Gastrocnemius medialis (tissue), 4 donors: ENCODE measurements around the gene ARHGEF10L.

Source experiments
- POLR2A ChIP-seq, 2 donors: fragments of 450-650 bp; IDR thresholded peaks; one replicate each; pipeline ENCODE4 v1.6.1; 2017; ENCODE audit warnings: antibody characterized with exemption in 2 of 2, mild to moderate bottlenecking in 2 of 2, moderate library complexity in 2 of 2
- TF ChIP-seq, protein P1 (sequence below), 5 experiments: fragments of 450-650 bp in 3 of 5; fragments of 200-600 bp in 2 of 5; sonication (generic) in 2 of 5; IDR thresholded peaks in 4 of 5; conservative IDR thresholded peaks in 1 of 5; 1 replicate in 4 of 5; 2 replicates in 1 of 5; pipeline ENCODE4 v1.5.1; 2016 to 2019; ENCODE audit warnings: antibody characterized with exemption in 5 of 5, mild to moderate bottlenecking in 3 of 5, moderate library complexity in 3 of 5

DNA sequence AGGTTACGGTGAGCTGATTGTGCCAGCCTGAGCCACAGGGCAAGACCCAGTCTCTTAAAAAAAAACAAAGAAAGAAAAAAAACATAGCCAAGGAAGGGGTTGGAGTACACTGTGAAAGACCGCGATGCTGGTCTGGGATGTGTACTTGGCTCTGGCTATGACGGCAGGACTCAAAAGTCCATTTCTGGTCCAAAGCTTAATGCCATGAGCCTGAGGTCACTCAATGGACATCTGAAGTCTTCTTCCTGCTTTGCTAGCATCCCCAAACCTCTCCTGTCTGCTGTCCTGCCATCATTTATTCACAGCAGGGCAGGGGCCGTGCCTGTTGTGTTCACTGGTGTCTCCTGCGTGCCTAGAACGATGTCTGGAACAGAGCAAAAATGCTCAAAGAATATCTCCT lies 1.5 kb upstream of the ARHGEF10L start:
- TF ChIP-seq, protein P1, sequence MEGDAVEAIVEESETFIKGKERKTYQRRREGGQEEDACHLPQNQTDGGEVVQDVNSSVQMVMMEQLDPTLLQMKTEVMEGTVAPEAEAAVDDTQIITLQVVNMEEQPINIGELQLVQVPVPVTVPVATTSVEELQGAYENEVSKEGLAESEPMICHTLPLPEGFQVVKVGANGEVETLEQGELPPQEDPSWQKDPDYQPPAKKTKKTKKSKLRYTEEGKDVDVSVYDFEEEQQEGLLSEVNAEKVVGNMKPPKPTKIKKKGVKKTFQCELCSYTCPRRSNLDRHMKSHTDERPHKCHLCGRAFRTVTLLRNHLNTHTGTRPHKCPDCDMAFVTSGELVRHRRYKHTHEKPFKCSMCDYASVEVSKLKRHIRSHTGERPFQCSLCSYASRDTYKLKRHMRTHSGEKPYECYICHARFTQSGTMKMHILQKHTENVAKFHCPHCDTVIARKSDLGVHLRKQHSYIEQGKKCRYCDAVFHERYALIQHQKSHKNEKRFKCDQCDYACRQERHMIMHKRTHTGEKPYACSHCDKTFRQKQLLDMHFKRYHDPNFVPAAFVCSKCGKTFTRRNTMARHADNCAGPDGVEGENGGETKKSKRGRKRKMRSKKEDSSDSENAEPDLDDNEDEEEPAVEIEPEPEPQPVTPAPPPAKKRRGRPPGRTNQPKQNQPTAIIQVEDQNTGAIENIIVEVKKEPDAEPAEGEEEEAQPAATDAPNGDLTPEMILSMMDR (IDR thresholded peaks at IDR 0.05 in 4 of 5, conservative IDR thresholded peaks at IDR 0.05 in 1 of 5) = no peak
- TF ChIP-seq POLR2A (IDR thresholded peaks at IDR 0.05) = no peak
